NCI-H446 (cell line): Measurements from ENCODE around the gene PARP2.

Experiments used
- DNase-seq, 2 experiments: peaks; one replicate each; lab custom pipeline; 2025; lab: John Stamatoyannopoulos, UW

Gene PARP2

GRCh38 chr14:20400965-20401593, 57.6 kb downstream of the PARP2 start:
- no peak for DNase-seq

- no peak for DNase-seq
These were observed 60.1 kb downstream of the PARP2 start for GRCh38 chr14:20403521-20403920.
